B cell (primary cell): Measurements from ENCODE around the gene AFDN. TPM values are rescaled to one million over a fixed set of nuclear protein-coding genes. Genes with fewer than 3 reads are reported as not detected.
"Not testable (repeated sequence)": the region's sequence is repeated elsewhere in the genome, so short reads cannot be mapped to it uniquely, and the experiment has no call there.

ENCODE experiments used
- ATAC-seq: fragments of 200-7000 bp; cut with Tn5 transposase; one replicate; pipeline ENCODE4 v1.10.0; 2021; ENCODE audit warnings: low read depth, mild to moderate bottlenecking, moderate number of reproducible peaks, moderate library complexity
- CTCF ChIA-PET: fragments of 350-600 bp; sonication (Branson Sonifier 250); formaldehyde crosslinking; loops from one replicate; lab custom pipeline; 2021; ENCODE audit warnings: antibody characterized with exemption, inconsistent platforms; lab: Charles Lee
- POLR2A ChIA-PET: fragments of 350-600 bp; sonication (Branson Sonifier 250); formaldehyde crosslinking; loops from one replicate; lab custom pipeline; 2021; ENCODE audit warnings: antibody characterized with exemption; lab: Charles Lee
- DNase-seq: peaks from one replicate; pipeline ENCODE4 v3.0.0; 2013
- H2AFZ ChIP-seq: 2 replicates; pipeline ENCODE4 v1.6.1; 2012; ENCODE audit warnings: mild to moderate bottlenecking, low read depth, low read length; ENCODE audit not compliant: insufficient read depth, poor library complexity, severe bottlenecking
- H3K27ac ChIP-seq, 2 donors: 1 replicate in 1 of 2; 2 replicates in 1 of 2; pipeline ENCODE4 v1.5.1; 2012 to 2013; ENCODE audit warnings: low read length in 2 of 2, mild to moderate bottlenecking in 2 of 2, moderate library complexity in 1 of 2
- H3K27me3 ChIP-seq, 4 experiments: fragments of 200-600 bp in 1 of 4; sonication (generic) in 1 of 4; replicated peaks in 1 of 4; 1 replicate in 2 of 4; 2 replicates in 2 of 4; pipeline versions ENCODE4 v1.6.1 to v1.7.0; 2013 to 2016; ENCODE audit warnings: low read length in 3 of 4, mild to moderate bottlenecking in 2 of 4, mixed read lengths in 1 of 4, moderate library complexity in 1 of 4; ENCODE audit not compliant: insufficient read depth in 4 of 4, control insufficient read depth in 3 of 4; ENCODE audit errors: control extremely low read depth in 1 of 4
- H3K36me3 ChIP-seq, 2 experiments: replicated peaks in 1 of 2; 1 replicate in 1 of 2; 2 replicates in 1 of 2; pipeline versions ENCODE4 v1.6.1 to v1.7.1; 2013; ENCODE audit warnings: low read length in 1 of 2; ENCODE audit not compliant: insufficient read depth in 2 of 2, control insufficient read depth in 1 of 2; ENCODE audit errors: control extremely low read depth in 1 of 2, extremely low read depth in 1 of 2
- H3K4me1 ChIP-seq, 2 donors: fragments of 200-600 bp in 1 of 2; sonication (generic) in 1 of 2; 1 replicate in 1 of 2; 2 replicates in 1 of 2; pipeline versions ENCODE4 v1.5.1 to v1.6.1; 2013 to 2017; ENCODE audit warnings: low read length in 2 of 2; ENCODE audit not compliant: control insufficient read depth in 2 of 2, insufficient read depth in 2 of 2
- H3K4me2 ChIP-seq: replicated peaks from 2 replicates; pipeline ENCODE3; 2012; ENCODE audit warnings: mild to moderate bottlenecking, low read depth, low read length; ENCODE audit not compliant: poor library complexity, severe bottlenecking
- H3K4me3 ChIP-seq, 5 experiments: fragments of 200-600 bp in 1 of 5; sonication (generic) in 1 of 5; 1 replicate in 3 of 5; 2 replicates in 2 of 5; pipeline versions ENCODE4 v1.5.1 to v1.7.0; 2011 to 2016; ENCODE audit warnings: low read length in 4 of 5, mild to moderate bottlenecking in 4 of 5, low read depth in 2 of 5, control low read depth in 1 of 5, moderate library complexity in 1 of 5; ENCODE audit not compliant: insufficient read depth in 1 of 5; ENCODE audit errors: control extremely low read depth in 1 of 5, extremely low read depth in 1 of 5
- H3K79me2 ChIP-seq: fragments of 200-600 bp; sonication (generic); one replicate; pipeline ENCODE4 v1.6.0; 2016; ENCODE audit warnings: low read length; ENCODE audit not compliant: control insufficient read depth, insufficient read depth
- H3K9ac ChIP-seq: fragments of 200-600 bp; sonication (generic); 2 replicates; pipeline ENCODE4 v1.6.1; 2017; ENCODE audit warnings: mild to moderate bottlenecking, low read length, moderate library complexity
- H3K9me3 ChIP-seq, 3 donors: one replicate each; pipeline versions ENCODE4 v1.6.1 to v1.7.1; 2013; ENCODE audit warnings: low read length in 2 of 3; ENCODE audit not compliant: control insufficient read depth in 2 of 3, insufficient read depth in 1 of 3; ENCODE audit errors: control extremely low read depth in 1 of 3
- H4K20me1 ChIP-seq: 2 replicates; pipeline ENCODE4 v1.6.0; 2012; ENCODE audit warnings: mild to moderate bottlenecking, low read length; ENCODE audit not compliant: insufficient read depth, control insufficient read depth, poor library complexity, severe bottlenecking
- H3K27ac Mint-ChIP-seq: one replicate; pipeline ENCODE4 v1.8.0; 2021; ENCODE audit warnings: mixed read lengths
- H3K27me3 Mint-ChIP-seq: one replicate; pipeline ENCODE4 v1.8.0; 2021; ENCODE audit warnings: mixed read lengths
- H3K4me1 Mint-ChIP-seq: one replicate; pipeline ENCODE4 v1.8.0; 2021; ENCODE audit warnings: mixed read lengths
- H3K4me3 Mint-ChIP-seq: one replicate; pipeline ENCODE4 v1.8.0; 2021; ENCODE audit warnings: mixed read lengths
- H3K9me3 Mint-ChIP-seq: one replicate; pipeline ENCODE4 v1.8.0; 2022; ENCODE audit warnings: mixed read lengths; ENCODE audit not compliant: insufficient read depth
- CTCF ChIP-seq: fragments of 200-600 bp; IDR thresholded peaks from one replicate; pipeline ENCODE4 v1.8.0; 2022; ENCODE audit warnings: antibody characterized with exemption, mild to moderate bottlenecking
- EZH2 ChIP-seq: IDR thresholded peaks from 2 replicates; pipeline ENCODE4 v1.6.1; 2012; ENCODE audit warnings: borderline replicate concordance, low read depth, mild to moderate bottlenecking, moderate library complexity, low read length; ENCODE audit not compliant: insufficient read depth, poor library complexity, severe bottlenecking
- WGBS: methylation state at CpG from one replicate; pipeline ENCODE4 v1.1.5; 2013; ENCODE audit warnings: missing lambda C conversion rate; ENCODE audit not compliant: insufficient coverage; 5-methylcytosine and 5-hydroxymethylcytosine counted together
- intact Hi-C: fragments of 100-400 bp; cut with micrococcal nuclease; formaldehyde crosslinking; loops from one replicate; pipeline ENCODE4 v1.10.0; 2022
- polyA plus RNA-seq: library from polyadenylated mRNA; depleted of rRNA; stranded (reverse); fragments of >200 nt; gene quantifications from 2 replicates; pipeline ENCODE4 v1.2.3, GENCODE V29; 2012
- total RNA-seq, 2 donors: library from RNA; stranded (reverse); fragments of 120-200 nt in 1 of 2; gene quantifications; 1 replicate in 1 of 2; 2 replicates in 1 of 2; pipeline versions ENCODE4 v1.2.3 to v1.2.4, GENCODE V29; 2013 to 2022

Gene AFDN
- total and polyA plus RNA-seq, 2 donors (not counting 1 experiment from before 2014, with no cell fraction given): 15.4 to 70.5 TPM

GRCh38 chr6:168000198-168001028, 173.7 kb downstream of the AFDN start:
- Histone ChIP-seq H3K4me1 (no peaks in the 10 kb centered on the region), H3K4me3 (no peak overlapping the region), H3K9me3 (peaks cover 0 to 14% (median 0%) of the 10 kb centered on the region in 3 donors), H4K20me1 (no peaks in the 10 kb centered on the region), H2AFZ (no peak overlapping the region), H3K36me3 (no peaks in the 10 kb centered on the region), H3K27ac (no peak overlapping the region), H3K27me3 (no peaks in the 10 kb centered on the region), H3K4me2 (no peak overlapping the region), H3K9ac (no peak overlapping the region), H3K79me2 (no peaks in the 10 kb centered on the region)
- no peak for DNase-seq
- H3K27me3 Mint-ChIP-seq: peaks cover 8% of the 10 kb centered on the region
- TF ChIP-seq EZH2 (no peak), CTCF (no peak)
- CTCF ChIA-PET: no interaction called here
- intact Hi-C loops: no loop called here
- POLR2A ChIA-PET: no interaction called here
- H3K27ac Mint-ChIP-seq: no peak overlapping the region
- H3K4me1 Mint-ChIP-seq: no peaks in the 10 kb centered on the region
- WGBS: 84% methylated on average over 13 of the region's 13 CpGs
- no peak for ATAC-seq
- H3K9me3 Mint-ChIP-seq: no peaks in the 10 kb centered on the region
- no peak overlapping the region for H3K4me3 Mint-ChIP-seq

DNA sequence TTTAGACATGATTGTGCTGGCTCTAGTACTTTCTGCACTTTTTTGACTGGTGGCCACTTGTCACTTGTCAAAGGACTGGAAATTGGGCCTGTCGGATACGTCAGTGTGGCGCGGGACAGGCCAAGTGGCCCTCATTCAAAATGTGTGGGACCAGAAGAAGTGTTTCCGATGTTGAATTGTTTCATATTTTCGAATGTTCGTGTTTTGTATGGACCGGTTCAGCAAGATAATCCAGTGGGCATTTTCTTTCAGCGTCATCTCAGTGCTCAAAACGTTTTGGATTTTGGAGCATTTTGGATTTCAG, 174.3 kb downstream of the AFDN start:
- DNase-seq: no peak
- Histone ChIP-seq H3K27ac (no peak overlapping the region), H3K27me3 (no peaks in the 10 kb centered on the region), H3K4me1 (no peaks in the 10 kb centered on the region), H3K4me3 (no peak overlapping the region), H3K9me3 (peaks cover 0 to 8% (median 0%) of the 10 kb centered on the region in 3 donors), H2AFZ (no peak overlapping the region), H4K20me1 (no peaks in the 10 kb centered on the region), H3K9ac (no peak overlapping the region), H3K79me2 (no peaks in the 10 kb centered on the region), H3K36me3 (no peaks in the 10 kb centered on the region), H3K4me2 (no peak overlapping the region)
- Mint-ChIP-seq H3K9me3 (no peaks in the 10 kb centered on the region), H3K4me1 (no peaks in the 10 kb centered on the region), H3K4me3 (no peak overlapping the region), H3K27me3 (peaks cover 8% of the 10 kb centered on the region), H3K27ac (no peak overlapping the region)
- intact Hi-C loops: no loop called here
- TF ChIP-seq CTCF (no peak), EZH2 (no peak)
- WGBS: 75% methylated on average over 9 of the region's 10 CpGs
- POLR2A ChIA-PET: no interaction called here
- no peak for ATAC-seq
- CTCF ChIA-PET: no interaction called here

GRCh38 chr6:168001514-168001913, 174.8 kb downstream of the AFDN start:
- H3K4me3 ChIP-seq, H3K27ac Mint-ChIP-seq, H3K27me3 Mint-ChIP-seq, H3K27ac ChIP-seq, H3K4me1 ChIP-seq, H3K36me3 ChIP-seq, POLR2A ChIA-PET, H3K27me3 ChIP-seq, H3K79me2 ChIP-seq, H3K9ac ChIP-seq, H4K20me1 ChIP-seq, H3K4me1 Mint-ChIP-seq, H3K4me2 ChIP-seq, H2AFZ ChIP-seq, ATAC-seq, H3K4me3 Mint-ChIP-seq, H3K9me3 Mint-ChIP-seq, H3K9me3 ChIP-seq, DNase-seq, CTCF ChIA-PET, intact Hi-C loops: not testable (repeated sequence)
- WGBS: no CpG with 5 or more reads among the region's 21 CpGs
